GM13977 (cell line): ENCODE results near the gene ZNF783.
"Not testable (repeated sequence)": the region's sequence is repeated elsewhere in the genome, so short reads cannot be mapped to it uniquely, and the experiment has no call there.

ENCODE experiments used
- DNase-seq: peaks from one replicate; pipeline ENCODE4 v3.0.0; 2012; ENCODE audit warnings: low spot score
- in situ Hi-C: fragments of 300-500 bp; cut with MboI; formaldehyde crosslinking; loops from one replicate; pipeline ENCODE4 v1.12.0; 2022; ENCODE audit warnings: low sequenced_read_pairs, low pct_unique_long_range_greater_than_20kb, mixed read lengths, inconsistent platforms; ENCODE audit not compliant: unreplicated experiment
- TF ChIP-seq, protein P1 (sequence below): IDR thresholded peaks from 2 replicates; pipeline ENCODE4 v1.5.1; 2012; ENCODE audit warnings: mild to moderate bottlenecking, control low read depth; ENCODE audit not compliant: insufficient read depth; ENCODE audit errors: extremely low read depth, missing control alignments

The ZNF783 gene

DNA sequence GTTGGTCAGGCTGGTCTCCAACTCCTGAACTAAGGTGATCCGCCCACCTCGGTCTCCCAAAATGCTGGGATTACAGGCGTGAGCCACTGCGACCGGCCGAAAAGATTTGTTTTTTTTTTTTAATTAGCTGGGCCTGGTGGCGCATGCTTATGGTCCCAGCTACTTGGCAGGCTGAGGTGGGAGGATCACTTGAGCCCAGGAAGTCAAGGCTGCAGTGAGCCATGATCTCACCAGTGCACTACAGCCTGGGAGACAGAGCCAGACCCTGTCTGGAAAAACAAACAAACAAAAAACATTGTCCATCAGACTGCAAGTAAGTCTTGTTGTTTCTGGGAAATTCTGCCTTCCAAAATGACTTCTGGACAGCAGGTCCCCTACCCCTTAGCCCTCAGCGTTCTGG lies 38.8 kb upstream of the ZNF783 start:
- TF ChIP-seq, protein P1, sequence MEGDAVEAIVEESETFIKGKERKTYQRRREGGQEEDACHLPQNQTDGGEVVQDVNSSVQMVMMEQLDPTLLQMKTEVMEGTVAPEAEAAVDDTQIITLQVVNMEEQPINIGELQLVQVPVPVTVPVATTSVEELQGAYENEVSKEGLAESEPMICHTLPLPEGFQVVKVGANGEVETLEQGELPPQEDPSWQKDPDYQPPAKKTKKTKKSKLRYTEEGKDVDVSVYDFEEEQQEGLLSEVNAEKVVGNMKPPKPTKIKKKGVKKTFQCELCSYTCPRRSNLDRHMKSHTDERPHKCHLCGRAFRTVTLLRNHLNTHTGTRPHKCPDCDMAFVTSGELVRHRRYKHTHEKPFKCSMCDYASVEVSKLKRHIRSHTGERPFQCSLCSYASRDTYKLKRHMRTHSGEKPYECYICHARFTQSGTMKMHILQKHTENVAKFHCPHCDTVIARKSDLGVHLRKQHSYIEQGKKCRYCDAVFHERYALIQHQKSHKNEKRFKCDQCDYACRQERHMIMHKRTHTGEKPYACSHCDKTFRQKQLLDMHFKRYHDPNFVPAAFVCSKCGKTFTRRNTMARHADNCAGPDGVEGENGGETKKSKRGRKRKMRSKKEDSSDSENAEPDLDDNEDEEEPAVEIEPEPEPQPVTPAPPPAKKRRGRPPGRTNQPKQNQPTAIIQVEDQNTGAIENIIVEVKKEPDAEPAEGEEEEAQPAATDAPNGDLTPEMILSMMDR: no peak
- no peak for DNase-seq
- in situ Hi-C loops: no loop called here

DNA sequence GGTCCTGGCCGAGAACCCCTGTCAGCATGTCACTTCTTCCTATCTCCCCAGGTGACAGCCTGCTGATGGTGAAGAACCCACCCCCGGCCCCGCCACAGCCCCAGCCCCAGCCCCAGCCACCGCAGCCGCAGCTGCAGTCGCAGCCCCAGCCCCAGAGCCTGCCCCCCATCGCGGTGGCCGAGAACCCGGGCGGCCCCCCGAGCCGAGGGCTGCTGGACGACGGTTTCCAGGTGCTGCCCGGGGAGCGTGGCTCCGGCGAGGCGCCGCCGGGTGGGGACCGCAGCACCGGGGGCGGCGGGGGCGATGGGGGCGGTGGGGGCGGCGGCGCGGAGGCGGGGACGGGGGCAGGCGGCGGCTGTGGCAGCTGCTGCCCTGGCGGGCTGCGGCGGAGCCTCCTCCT lies 38.2 kb upstream of the ZNF783 start:
- TF ChIP-seq, protein P1: no peak
- in situ Hi-C loops: no loop called here
- no peak for DNase-seq

DNA sequence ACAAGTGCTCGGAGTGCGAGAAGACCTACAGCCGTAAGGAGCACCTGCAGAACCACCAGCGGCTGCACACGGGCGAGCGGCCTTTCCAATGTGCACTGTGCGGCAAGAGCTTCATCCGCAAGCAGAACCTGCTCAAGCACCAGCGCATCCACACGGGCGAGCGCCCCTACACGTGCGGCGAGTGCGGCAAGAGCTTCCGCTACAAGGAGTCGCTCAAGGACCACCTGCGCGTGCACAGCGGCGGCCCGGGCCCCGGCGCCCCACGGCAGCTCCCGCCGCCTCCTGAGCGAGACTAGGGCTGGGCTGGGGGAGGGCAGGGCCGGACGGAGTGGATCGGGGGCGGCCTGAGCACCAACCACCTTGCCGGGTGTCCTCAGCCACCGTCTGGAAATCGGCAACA lies 37.6 kb upstream of the ZNF783 start:
- DNase-seq: no peak
- in situ Hi-C loops: no loop called here
- TF ChIP-seq, protein P1: no peak

DNA sequence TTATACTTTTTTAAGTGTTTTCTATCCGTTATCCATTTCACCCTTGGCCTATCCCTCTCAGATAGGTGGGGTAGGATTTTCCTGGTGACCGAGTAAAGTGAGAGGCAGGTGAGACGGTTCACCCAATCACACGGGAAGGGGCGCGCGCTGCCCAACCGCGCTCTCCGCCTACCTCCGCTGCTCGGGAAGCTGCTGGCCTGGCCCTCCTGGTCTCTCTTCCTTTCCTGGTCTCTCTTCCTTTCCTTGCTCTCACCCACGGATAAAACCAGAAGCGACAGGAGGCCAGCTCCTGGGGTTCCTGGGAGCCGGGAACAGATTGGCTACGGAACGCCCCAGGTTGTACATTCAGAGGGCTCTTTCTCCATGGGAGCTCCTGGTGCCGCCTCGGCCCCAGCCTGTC lies 36.9 kb upstream of the ZNF783 start:
- TF ChIP-seq, protein P1: no peak
- DNase-seq: no peak
- in situ Hi-C loops: no loop called here

DNA sequence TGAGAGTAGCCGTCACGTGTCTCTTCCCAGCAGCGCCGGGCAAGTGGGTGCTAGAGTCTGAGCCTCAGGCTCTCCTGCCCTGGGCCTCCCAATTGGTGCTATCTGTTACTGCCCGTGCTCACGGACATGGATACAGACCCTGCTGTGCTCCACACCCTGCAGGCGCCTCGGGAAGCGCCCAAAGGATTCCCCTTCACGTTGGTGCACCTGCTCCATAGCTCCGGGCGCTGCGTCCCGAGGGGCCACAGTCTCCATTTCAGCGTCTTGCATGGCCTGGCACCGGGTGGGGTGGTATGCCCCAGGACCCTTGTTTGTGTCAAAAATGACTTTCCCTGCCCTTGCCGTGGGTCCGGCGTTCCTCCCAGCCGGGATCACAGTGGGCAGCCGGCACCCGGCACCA lies 36.3 kb upstream of the ZNF783 start:
- TF ChIP-seq, protein P1: no peak
- in situ Hi-C loops: no loop called here
- DNase-seq: no peak

DNA sequence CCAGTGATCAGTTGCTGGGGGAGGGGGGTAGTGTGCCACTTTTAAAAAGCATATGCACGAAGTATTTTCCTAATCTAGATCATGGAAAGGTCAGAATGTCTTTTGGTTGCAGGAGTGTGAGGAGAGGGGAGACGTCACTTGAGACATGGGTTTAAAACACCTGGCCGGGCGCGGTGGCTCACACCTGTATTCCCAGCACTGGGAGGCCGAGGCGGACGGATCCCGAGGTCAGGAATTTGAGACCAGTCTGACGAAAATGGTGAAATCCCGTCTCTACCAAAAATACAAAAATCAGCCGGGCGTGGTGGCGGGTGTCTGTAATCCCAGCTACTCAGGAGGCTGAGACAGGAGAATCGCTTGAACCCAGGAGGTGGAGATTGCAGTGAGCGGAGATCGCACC lies 35.6 kb upstream of the ZNF783 start:
- in situ Hi-C loops, DNase-seq: not testable (repeated sequence)

DNA sequence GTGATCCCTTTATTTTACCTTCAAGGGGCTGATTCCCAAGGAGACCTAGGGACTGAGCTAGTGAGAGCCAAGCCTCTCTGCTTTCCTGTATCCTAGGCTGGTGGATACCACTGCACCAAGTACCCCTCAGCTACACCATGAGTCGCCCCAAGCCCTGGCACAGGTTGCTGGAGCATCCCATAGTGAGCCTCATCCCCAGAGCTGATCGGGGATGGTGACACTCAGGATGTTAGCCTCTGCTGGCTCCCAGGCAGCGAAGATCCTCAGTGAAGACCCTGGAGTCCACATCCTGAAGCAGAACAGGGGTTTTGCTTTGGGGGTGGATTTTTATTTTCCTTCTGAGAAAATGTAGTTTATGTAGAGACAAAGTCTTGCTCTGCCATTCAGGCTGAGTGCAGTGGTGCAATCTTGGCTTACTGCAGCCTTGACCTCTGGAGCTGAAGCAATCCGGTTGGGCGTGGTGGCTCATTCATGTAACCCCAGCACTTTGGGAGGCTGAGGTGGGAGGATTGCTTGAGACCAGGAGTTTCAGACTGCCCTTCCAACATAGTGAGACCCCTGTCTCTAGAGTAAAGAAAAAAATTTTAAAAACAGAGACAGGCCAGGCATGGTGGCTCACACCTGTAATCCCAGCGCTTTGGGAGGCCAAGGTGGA lies 35.0 kb upstream of the ZNF783 start:
- in situ Hi-C loops: no loop called here
- DNase-seq: no peak
- TF ChIP-seq, protein P1: no peak
